Measurements from ENCODE around the gene PI4K2B. TPM values are rescaled to one million over a fixed set of nuclear protein-coding genes. Genes with fewer than 3 reads are reported as not detected.

The PI4K2B gene
- polyA plus RNA-seq, 1 donor (not counting 4 experiments of a cell fraction or from before 2014, with no cell fraction given), result 16.7 TPM

- no peak for DNase-seq (ENCODE audit: low read depth, low spot score)
- H3K9ac ChIP-seq (ENCODE audit: control insufficient read depth, extremely low read depth, insufficient read depth, low read length), result no peak overlapping the region
- H3K27me3 ChIP-seq (ENCODE audit: control insufficient read depth, extremely low read depth, insufficient read depth, low read length), result no peaks in the 10 kb centered on the region
- dilution Hi-C loops (cut with MboI; ENCODE audit: extremely low pct_ligation_motif_present, low sequenced_read_pairs), result no loop called here
- H2AFZ ChIP-seq (ENCODE audit: control insufficient read depth, low read length), result no peak overlapping the region
- H3K36me3 ChIP-seq (ENCODE audit: control insufficient read depth in 2 of 2, extremely low read depth in 1 of 2, insufficient read depth in 2 of 2, low read length in 2 of 2), result no peaks in the 10 kb centered on the region
- H3K79me2 ChIP-seq (ENCODE audit: control insufficient read depth, insufficient read depth, low read length), result no peaks in the 10 kb centered on the region
- TF ChIP-seq, protein P1, sequence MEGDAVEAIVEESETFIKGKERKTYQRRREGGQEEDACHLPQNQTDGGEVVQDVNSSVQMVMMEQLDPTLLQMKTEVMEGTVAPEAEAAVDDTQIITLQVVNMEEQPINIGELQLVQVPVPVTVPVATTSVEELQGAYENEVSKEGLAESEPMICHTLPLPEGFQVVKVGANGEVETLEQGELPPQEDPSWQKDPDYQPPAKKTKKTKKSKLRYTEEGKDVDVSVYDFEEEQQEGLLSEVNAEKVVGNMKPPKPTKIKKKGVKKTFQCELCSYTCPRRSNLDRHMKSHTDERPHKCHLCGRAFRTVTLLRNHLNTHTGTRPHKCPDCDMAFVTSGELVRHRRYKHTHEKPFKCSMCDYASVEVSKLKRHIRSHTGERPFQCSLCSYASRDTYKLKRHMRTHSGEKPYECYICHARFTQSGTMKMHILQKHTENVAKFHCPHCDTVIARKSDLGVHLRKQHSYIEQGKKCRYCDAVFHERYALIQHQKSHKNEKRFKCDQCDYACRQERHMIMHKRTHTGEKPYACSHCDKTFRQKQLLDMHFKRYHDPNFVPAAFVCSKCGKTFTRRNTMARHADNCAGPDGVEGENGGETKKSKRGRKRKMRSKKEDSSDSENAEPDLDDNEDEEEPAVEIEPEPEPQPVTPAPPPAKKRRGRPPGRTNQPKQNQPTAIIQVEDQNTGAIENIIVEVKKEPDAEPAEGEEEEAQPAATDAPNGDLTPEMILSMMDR (optimal IDR thresholded peaks at IDR 0.05 in 1 of 3, IDR thresholded peaks at IDR 0.05 in 1 of 3, conservative IDR thresholded peaks at IDR 0.05 in 1 of 3; ENCODE audit: extremely low read depth in 1 of 3, insufficient read depth in 2 of 3, low read length in 3 of 3), result no peak
- no peak for TF ChIP-seq EZH2 (IDR thresholded peaks at IDR 0.05; ENCODE audit: low read length)
- no peak for FAIRE-seq
- H3K4me2 ChIP-seq (ENCODE audit: control insufficient read depth, extremely low read depth, insufficient read depth, low read depth, low read length), result no peak overlapping the region
- no peak overlapping the region for H3K27ac ChIP-seq (ENCODE audit: control insufficient read depth, insufficient read depth, low read length)
- no peak overlapping the region for H3K4me3 ChIP-seq (ENCODE audit: control insufficient read depth in 2 of 3, extremely low read depth in 1 of 3, insufficient read depth in 2 of 3, low read depth in 1 of 3, low read length in 3 of 3)
- H3K9me3 ChIP-seq (ENCODE audit: control insufficient read depth, low read depth, low read length), result no peaks in the 10 kb centered on the region
- H4K20me1 ChIP-seq (ENCODE audit: control insufficient read depth, extremely low read depth, insufficient read depth, low read length), result no peaks in the 10 kb centered on the region
- peaks cover 3% of the 10 kb centered on the region for H3K4me1 ChIP-seq (ENCODE audit: control insufficient read depth, extremely low read depth, insufficient read depth, low read length)
- H3K9me1 ChIP-seq (ENCODE audit: control insufficient read depth, extremely low read depth, insufficient read depth, low read length), result no peaks in the 10 kb centered on the region
Observed at GRCh38 chr4:25308306-25308705, 74.5 kb downstream of the PI4K2B start.

- TF ChIP-seq, protein P1 (optimal IDR thresholded peaks at IDR 0.05 in 1 of 3, IDR thresholded peaks at IDR 0.05 in 1 of 3, conservative IDR thresholded peaks at IDR 0.05 in 1 of 3; ENCODE audit: extremely low read depth in 1 of 3, insufficient read depth in 2 of 3, low read length in 3 of 3), result no peak
- TF ChIP-seq EZH2 (IDR thresholded peaks at IDR 0.05; ENCODE audit: low read length), result no peak
- Histone ChIP-seq H4K20me1 (ENCODE audit: control insufficient read depth, extremely low read depth, insufficient read depth, low read length) (no peaks in the 10 kb centered on the region), H3K36me3 (ENCODE audit: control insufficient read depth in 2 of 2, extremely low read depth in 1 of 2, insufficient read depth in 2 of 2, low read length in 2 of 2) (no peaks in the 10 kb centered on the region), H3K79me2 (ENCODE audit: control insufficient read depth, insufficient read depth, low read length) (peaks cover 2% of the 10 kb centered on the region), H3K27me3 (ENCODE audit: control insufficient read depth, extremely low read depth, insufficient read depth, low read length) (no peaks in the 10 kb centered on the region), H3K27ac (ENCODE audit: control insufficient read depth, insufficient read depth, low read length) (no peak overlapping the region), H3K9ac (ENCODE audit: control insufficient read depth, extremely low read depth, insufficient read depth, low read length) (no peak overlapping the region), H3K4me3 (ENCODE audit: control insufficient read depth in 2 of 3, extremely low read depth in 1 of 3, insufficient read depth in 2 of 3, low read depth in 1 of 3, low read length in 3 of 3) (no peak overlapping the region), H3K9me1 (ENCODE audit: control insufficient read depth, extremely low read depth, insufficient read depth, low read length) (no peaks in the 10 kb centered on the region), H3K4me2 (ENCODE audit: control insufficient read depth, extremely low read depth, insufficient read depth, low read depth, low read length) (no peak overlapping the region), H2AFZ (ENCODE audit: control insufficient read depth, low read length) (no peak overlapping the region), H3K9me3 (ENCODE audit: control insufficient read depth, low read depth, low read length) (no peaks in the 10 kb centered on the region), H3K4me1 (ENCODE audit: control insufficient read depth, extremely low read depth, insufficient read depth, low read length) (peaks cover 7% of the 10 kb centered on the region)
- dilution Hi-C loops (cut with MboI; ENCODE audit: extremely low pct_ligation_motif_present, low sequenced_read_pairs), result no loop called here
- FAIRE-seq (no peak), DNase-seq (ENCODE audit: low read depth, low spot score) (no peak)
Observed at GRCh38 chr4:25308761-25309160, 74.9 kb downstream of the PI4K2B start.

Measured in keratinocyte (primary cell).